Measurements from ENCODE around the gene KCNMA1.

DNA sequence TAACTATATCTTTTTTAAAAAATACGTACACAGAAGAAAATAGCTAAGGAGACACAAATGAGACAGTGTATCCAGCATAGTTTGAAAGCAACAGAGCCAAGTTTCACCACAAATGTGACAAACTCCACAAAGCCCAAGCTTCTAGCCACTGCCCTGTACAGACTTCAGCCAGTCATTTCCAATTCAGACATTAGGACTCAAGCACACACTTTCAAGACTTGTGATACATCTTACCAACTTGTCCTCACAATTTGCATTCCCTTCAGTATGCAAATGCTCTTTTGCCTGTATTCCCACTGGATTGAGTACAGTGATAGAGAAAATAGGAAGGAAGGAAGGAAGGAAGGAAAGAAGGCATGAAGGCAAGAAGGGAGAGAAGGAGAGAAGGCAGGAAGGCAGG lies 510.4 kb downstream of the KCNMA1 start:
- TF ChIP-seq EP300 (IDR thresholded peaks at IDR 0.05) (no peak), CTCF (IDR thresholded peaks at IDR 0.05) (no peak)
